ENCODE results near the gene DCAF4.

DCAF4 gene

GRCh38 chr14:72889366-72889765, 36.9 kb upstream of the DCAF4 start:
- no peak for TF ChIP-seq ZNF274 (IDR thresholded peaks at IDR 0.05; ENCODE audit: low read depth, low read length)
- H3K4me3 ChIP-seq (ENCODE audit: low read length): no peak overlapping the region

GRCh38 chr14:72891666-72892102, 34.6 kb upstream of the DCAF4 start:
- peak overlapping the region; percentile 79; the same call in 1 of the 2 replicates for H3K4me3 ChIP-seq (ENCODE audit: low read length)
- no peak for TF ChIP-seq ZNF274 (IDR thresholded peaks at IDR 0.05; ENCODE audit: low read depth, low read length)

- peak overlapping the region; percentile 79 for H3K4me3 ChIP-seq (ENCODE audit: low read length)
- TF ChIP-seq ZNF274 (IDR thresholded peaks at IDR 0.05; ENCODE audit: low read depth, low read length): no peak
Observed at GRCh38 chr14:72892103-72892878, 34.0 kb upstream of the DCAF4 start.

GRCh38 chr14:72892879-72893635, 33.2 kb upstream of the DCAF4 start:
- TF ChIP-seq ZNF274 (IDR thresholded peaks at IDR 0.05; ENCODE audit: low read depth, low read length): no peak
- peak overlapping the region; percentile 79 for H3K4me3 ChIP-seq (ENCODE audit: low read length)

- TF ChIP-seq ZNF274 (IDR thresholded peaks at IDR 0.05; ENCODE audit: low read depth, low read length): no peak
Observed at GRCh38 chr14:72893636-72894322, 32.5 kb upstream of the DCAF4 start, which contains the start of gene DPF3. TSS of gene DPF3 (minus strand) at chr14:72894101. CDS start at chr14:72894088, 13 bp downstream.

GRCh38 chr14:72894323-72894622, 32.0 kb upstream of the DCAF4 start:
- no peak for TF ChIP-seq ZNF274 (IDR thresholded peaks at IDR 0.05; ENCODE audit: low read depth, low read length)
- H3K4me3 ChIP-seq (ENCODE audit: low read length): peak overlapping the region; percentile 61

More at GRCh38 chr14:72893636-72894322, 32.5 kb upstream of the DCAF4 start, which contains the start of gene DPF3:
- peak within 1 kb of the TSS; percentile 79 for H3K4me3 ChIP-seq (ENCODE audit: low read length)

GRCh38 chr14:72894623-72895378, 31.5 kb upstream of the DCAF4 start:
- TF ChIP-seq ZNF274 (IDR thresholded peaks at IDR 0.05; ENCODE audit: low read depth, low read length): no peak
- H3K4me3 ChIP-seq (ENCODE audit: low read length): peak overlapping the region; percentile 61

GRCh38 chr14:72898448-72898847, 27.8 kb upstream of the DCAF4 start:
- H3K4me3 ChIP-seq (ENCODE audit: low read length): no peak overlapping the region

GRCh38 chr14:72901361-72901760, 24.9 kb upstream of the DCAF4 start:
- H3K4me3 ChIP-seq (ENCODE audit: low read length): no peak overlapping the region
- no peak for TF ChIP-seq ZNF274 (IDR thresholded peaks at IDR 0.05; ENCODE audit: low read depth, low read length)

More at GRCh38 chr14:72898448-72898847, 27.8 kb upstream of the DCAF4 start:
- no peak for TF ChIP-seq ZNF274 (IDR thresholded peaks at IDR 0.05; ENCODE audit: low read depth, low read length)

GRCh38 chr14:72902801-72903530, 23.3 kb upstream of the DCAF4 start:
- no peak for TF ChIP-seq ZNF274 (IDR thresholded peaks at IDR 0.05; ENCODE audit: low read depth, low read length)
- no peak overlapping the region for H3K4me3 ChIP-seq (ENCODE audit: low read length)

GRCh38 chr14:72903716-72904115, 22.5 kb upstream of the DCAF4 start:
- no peak overlapping the region for H3K4me3 ChIP-seq (ENCODE audit: low read length)
- no peak for TF ChIP-seq ZNF274 (IDR thresholded peaks at IDR 0.05; ENCODE audit: low read depth, low read length)

GRCh38 chr14:72904218-72904617, 22.0 kb upstream of the DCAF4 start:
- no peak for TF ChIP-seq ZNF274 (IDR thresholded peaks at IDR 0.05; ENCODE audit: low read depth, low read length)
- H3K4me3 ChIP-seq (ENCODE audit: low read length): no peak overlapping the region
